Measurements from ENCODE around the gene TLE4.
"Not testable (repeated sequence)": the region's sequence is repeated elsewhere in the genome, so short reads cannot be mapped to it uniquely, and the experiment has no call there.

The TLE4 gene

GRCh38 chr9:79745752-79746336 is 174.1 kb downstream of the TLE4 start:
- no peak for DNase-seq

DNA sequence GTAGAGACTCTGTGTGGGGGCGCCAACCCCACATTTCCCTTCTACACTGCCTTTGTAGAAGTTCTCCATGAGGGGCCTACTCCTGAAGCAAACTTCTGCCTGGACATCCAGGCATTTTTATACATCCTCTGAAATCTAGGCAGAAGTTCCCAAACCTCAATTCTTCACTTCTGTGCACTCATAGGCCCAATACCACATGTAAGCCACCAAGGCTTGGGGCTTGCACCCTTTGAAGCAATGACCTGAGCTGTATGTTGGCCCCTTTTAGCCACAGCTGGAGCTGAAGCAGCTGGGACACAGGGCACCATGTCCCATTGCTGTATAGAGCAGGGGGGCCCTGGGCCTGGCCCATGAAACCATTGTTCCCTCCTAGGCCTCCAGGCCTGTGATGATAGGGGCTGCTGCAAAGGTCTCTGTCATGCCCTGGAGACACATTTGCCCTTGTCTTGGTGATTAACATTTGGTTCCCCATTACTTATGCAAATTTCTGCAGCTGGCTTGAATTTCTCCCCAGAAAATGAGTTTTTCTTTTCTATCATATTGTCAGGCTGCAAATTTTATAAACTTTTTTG is 180.2 kb downstream of the TLE4 start:
- not testable (repeated sequence) for DNase-seq

DNA sequence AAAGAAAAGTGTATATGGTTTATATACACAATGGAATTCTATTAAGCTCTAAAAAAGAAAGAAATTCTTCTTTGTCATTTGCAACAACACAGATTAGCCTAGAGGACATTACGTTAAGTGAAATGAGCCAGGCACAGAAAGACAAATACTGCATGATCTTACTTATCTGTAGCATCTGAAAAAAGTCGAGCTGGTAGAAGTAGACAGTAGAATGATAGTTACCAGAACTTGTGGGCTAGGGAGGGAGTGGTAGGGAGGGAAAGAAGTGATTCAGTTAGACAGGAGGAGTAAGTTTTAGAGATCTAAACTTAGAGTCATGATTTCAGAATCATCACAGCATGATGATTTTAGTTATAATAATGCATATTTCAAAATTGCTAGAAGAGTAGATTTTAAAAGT is 184.6 kb downstream of the TLE4 start:
- DNase-seq = no peak

GRCh38 chr9:79757074-79757473 is 185.3 kb downstream of the TLE4 start:
- DNase-seq = no peak

DNA sequence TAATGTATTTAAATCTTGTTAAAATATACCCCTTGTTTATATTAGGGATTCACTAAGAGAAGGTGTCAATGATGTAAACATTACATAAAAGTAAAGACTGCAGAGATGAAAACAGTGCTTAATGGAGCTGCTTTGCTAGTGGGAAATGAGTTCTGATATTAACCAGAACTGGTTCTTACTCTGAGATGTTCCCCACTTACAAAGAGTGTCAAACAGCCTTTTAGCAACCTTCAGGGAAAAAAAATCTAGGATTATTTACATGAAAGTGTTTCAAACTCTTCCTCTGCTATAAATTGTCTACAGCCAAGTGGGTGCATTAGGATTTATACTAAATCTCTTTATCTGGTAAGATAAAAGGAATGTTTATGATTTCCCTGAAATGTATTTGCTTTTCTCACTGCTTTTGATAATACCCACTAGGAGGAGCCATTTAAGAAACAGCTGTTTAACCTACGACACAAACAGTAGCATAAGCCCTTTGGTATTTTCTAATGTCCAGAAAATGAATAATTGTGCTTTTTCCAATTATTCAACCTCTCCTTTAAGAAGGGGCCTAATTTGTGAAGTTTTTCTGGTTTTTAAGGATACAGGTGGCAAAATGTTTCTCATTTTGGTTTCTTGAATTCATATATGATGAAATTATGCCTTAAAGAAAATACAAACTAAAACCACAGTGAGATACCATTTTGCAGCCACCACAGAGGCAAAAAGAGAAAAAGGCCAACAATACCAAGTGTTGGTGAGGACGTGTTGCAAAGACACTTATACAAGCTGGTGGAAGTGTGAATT is 186.3 kb downstream of the TLE4 start:
- DNase-seq = no peak

DNA sequence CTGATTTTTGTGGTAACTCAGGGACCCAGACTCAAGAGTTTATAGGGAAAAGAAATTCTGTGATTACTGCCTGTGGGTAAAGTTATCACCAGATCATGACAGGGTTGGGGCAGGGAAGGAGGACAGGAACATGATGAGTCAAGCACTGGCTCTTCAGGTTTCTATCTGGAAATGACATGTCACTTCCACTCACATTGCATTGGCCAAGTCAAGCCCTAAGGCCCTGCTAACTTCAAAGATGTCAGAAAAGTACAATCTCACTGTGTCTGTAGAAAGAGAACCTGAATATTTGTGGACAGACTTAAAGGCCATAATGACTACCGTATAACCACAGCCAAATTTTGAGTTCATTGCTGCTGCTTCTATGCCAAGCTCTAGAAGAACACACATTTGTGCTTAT is 187.7 kb downstream of the TLE4 start:
- DNase-seq = no peak

- DNase-seq = no peak
Observed at GRCh38 chr9:79762070-79762469, 190.3 kb downstream of the TLE4 start.

GRCh38 chr9:79763671-79764285 is 192.0 kb downstream of the TLE4 start:
- DNase-seq = no peak

- DNase-seq = no peak
Observed at GRCh38 chr9:79764374-79764773, 192.6 kb downstream of the TLE4 start.

DNA sequence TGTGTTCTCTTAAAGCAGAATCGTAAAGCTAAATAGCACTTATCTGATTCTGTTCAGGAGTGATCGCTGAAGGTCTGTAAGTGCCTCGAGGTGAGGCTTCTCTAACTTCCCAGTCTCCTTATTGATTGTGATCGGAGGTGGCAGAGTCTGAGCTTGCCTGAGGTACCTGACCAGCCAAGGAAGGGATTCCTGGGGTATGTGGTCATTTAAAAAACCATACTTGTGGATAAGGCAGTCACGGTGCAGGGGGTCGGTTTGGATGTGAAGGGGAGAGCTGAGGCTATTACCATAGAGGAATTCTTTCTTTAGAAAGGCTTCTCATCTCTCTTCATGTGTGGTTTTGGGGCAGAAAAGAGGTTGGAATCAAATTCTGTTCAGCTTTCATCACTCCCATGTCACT is 193.7 kb downstream of the TLE4 start:
- DNase-seq = no peak

DNA sequence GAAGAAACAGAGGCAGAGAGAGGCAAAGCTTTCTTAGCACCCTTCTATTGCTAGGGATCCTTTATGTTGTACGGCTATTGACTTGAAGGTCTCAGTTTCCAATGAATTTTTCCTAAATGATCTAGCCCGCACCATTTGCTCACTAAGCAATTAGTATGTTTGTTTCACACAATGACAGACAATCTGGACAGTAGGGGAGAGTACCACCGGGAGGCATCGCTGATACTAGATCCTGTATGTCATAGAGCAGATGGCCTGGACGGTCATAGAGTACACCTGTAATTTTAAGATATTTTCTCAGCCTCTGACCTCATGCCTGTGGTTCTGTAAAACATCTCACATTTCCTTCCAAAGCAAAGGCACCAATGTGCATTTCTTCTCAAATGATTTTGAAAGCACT is 194.3 kb downstream of the TLE4 start:
- no peak for DNase-seq

GRCh38 chr9:79768194-79768593 is 196.4 kb downstream of the TLE4 start:
- no peak for DNase-seq

DNA sequence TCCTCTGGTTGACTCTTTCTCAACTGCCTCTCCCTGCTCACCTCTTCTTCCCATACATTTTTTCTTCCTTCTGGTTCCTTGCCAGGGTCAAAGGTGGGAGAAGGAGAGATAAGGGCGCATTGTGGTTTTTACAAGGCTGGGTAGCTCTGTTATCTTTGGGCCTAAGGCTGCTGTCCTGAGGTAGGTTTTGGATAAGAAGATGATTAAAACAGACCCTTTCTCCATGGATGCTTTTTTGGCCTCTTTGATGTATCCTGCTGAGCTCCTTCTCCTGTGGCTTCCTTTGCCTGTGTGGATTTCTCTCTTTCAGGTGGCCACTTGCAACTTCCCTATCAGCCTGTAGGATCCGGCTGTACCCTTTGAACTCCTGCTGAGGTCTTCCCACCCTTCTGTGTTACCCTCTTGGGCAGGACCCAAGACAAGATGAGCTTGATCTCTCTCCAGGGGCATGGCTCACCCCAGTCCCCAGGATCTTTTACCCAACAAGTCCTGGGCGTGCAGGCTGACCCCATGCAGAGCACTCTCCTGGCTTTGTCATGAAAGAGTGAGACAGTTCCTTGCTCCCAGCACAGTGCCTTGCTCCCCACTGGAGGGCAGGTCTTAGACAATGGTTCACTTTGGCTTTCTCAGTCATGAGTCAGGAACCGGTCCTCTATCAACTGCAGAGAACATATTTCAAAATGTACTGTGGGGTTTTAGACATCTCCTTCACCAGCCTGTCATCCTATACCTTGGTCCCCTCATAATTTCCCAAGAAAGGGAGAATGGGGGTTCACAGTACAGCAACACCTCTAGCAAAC is 197.9 kb downstream of the TLE4 start:
- DNase-seq = no peak

GRCh38 chr9:79774356-79774755 is 202.6 kb downstream of the TLE4 start:
- no peak for DNase-seq

Measured in activated naive CD4-positive, alpha-beta T cell treated with Interleukin-2 at 50 U/mL for 16 hours (primary cell).